HG02943 (cell line): Measurements from ENCODE around the gene DRAM2.

Source experiments
- ATAC-seq: cut with Tn5 transposase; IDR thresholded peaks from one replicate; pipeline ENCODE4 v1.9.1; 2021; ENCODE audit warnings: mild to moderate bottlenecking, low read depth, moderate library complexity; ENCODE audit not compliant: unreplicated experiment

Gene DRAM2

GRCh38 chr1:111139956-111140679 lies at the start of gene DRAM2, which contains the start of gene CEPT1:
DRAM2 (minus strand) TSS chr1:111140093; CDS start chr1:111131554, 8,539 bp downstream.
CEPT1 (plus strand) TSS chr1:111140223; CDS start chr1:111147715, 7,492 bp downstream.
- ATAC-seq: peak; percentile 63

DNA sequence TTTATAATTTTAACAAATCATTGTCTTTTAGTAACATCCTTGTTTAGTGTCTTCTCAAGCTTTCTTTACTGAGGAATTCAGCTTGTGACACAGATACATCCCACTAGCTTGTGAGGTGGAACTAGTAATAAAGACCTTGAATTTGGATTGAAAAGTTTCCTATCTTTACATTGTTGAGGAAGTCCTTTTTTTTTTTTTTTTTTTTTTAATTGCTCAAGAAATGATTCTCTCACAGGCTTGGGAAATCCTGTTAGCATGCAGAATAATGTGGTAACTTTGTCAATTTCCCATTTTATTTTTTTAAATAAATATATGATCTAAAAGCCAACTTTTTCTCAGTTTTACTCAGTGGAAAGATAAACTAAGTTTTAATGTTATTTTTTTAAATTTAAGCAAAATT lies 44.8 kb upstream of the DRAM2 start:
- ATAC-seq: no peak

DNA sequence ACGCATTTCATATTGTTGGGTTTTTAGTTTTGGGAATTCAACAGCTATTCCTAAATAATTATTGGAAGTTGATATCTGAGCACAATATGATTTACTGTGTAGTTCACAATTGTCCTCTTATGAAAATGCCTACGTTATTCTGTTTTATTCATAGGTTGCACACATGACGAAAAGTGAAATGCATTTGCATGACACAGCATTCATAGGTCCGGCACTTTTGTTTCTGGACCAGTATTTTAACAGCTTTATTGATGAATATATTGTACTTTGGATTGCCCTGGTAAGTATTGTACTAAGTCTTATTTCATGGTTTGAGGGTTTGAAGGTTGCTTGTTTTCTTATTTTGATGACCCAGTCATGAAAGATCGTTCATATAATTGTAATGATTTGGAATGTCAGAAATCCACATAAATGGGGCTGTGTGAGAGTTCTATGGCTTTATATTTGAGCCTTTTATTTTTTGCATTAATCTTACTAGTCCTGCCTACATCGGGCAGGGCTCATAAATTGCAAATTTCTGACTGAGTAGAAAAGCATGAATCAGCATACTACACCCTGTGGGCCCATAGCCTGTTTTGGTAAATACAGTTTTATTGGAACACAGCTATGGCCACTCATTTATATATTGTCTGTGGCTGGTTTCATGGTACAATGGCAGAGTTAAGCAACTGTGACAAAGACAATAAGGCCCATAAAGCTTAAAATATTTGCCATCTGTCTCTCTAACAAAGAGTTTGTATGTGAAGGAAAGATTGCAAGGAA lies 43.6 kb upstream of the DRAM2 start:
- no peak for ATAC-seq

DNA sequence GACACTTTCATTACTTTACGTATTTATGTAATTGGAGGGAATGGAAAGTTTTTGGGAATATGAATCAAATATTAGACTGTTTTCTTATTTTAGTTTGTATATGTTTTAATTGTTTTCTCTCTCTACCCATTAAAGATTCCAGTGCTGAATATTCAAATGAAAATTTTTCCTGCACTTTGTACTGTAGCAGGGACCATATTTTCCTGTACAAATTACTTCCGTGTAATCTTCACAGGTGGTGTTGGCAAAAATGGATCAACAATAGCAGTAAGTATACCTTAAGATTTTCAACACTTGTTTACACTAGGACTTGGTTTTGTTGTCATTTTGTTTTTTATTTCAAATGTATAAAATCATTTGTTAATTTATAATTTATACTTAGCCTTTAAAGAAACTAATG lies 42.2 kb upstream of the DRAM2 start:
- ATAC-seq: no peak

GRCh38 chr1:111179968-111180533 lies 40.2 kb upstream of the DRAM2 start:
- no peak for ATAC-seq

DNA sequence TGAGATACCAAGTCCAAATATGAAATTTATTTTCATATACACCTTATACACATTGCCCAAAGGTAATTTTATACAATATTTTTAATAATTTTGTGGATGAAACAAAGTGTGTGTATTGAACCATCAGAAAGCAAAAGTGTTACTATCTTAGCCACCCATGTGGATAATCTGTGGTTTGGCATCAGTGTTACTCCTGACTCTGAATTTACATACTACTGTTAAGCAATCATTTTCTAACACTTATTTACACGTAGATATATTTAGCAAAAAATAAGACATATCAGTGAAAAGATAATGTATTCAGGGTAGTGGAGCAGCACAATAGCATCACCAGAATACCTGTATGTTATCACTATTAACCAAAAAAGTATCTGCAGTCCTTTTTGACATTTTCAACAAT lies 36.8 kb upstream of the DRAM2 start:
- no peak for ATAC-seq

GRCh38 chr1:111175349-111175748 lies 35.5 kb upstream of the DRAM2 start:
- no peak for ATAC-seq

GRCh38 chr1:111174070-111174469 lies 34.2 kb upstream of the DRAM2 start:
- ATAC-seq: no peak

GRCh38 chr1:111172463-111172862 lies 32.6 kb upstream of the DRAM2 start:
- ATAC-seq: no peak

GRCh38 chr1:111164151-111164550 lies 24.3 kb upstream of the DRAM2 start:
- ATAC-seq: no peak

DNA sequence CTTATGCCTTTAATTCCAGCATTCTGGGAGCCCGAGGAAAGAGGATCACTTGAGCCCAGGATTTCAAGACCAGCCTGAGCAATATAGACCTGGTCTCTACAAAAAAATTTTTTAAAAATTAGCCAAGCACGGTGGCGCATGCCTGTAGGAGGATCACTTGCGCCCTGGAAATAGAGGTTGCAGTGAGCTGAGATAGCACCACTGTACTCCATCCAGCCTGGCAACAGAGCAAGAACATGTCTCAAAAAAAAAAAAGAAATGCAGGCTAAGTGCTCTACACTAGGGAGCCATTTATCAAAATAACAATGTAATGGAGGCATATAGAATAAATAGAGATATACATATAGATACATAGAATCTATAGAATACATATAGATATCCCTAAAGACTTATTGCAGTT lies 23.5 kb upstream of the DRAM2 start:
- no peak for ATAC-seq

- no peak for ATAC-seq
Observed at GRCh38 chr1:111162488-111162880, 22.6 kb upstream of the DRAM2 start.

GRCh38 chr1:111161843-111162487 lies 22.1 kb upstream of the DRAM2 start:
- ATAC-seq: no peak

GRCh38 chr1:111157431-111157830 lies 17.5 kb upstream of the DRAM2 start:
- no peak for ATAC-seq

GRCh38 chr1:111154021-111154999 lies 14.4 kb upstream of the DRAM2 start:
- ATAC-seq: no peak

- no peak for ATAC-seq
Observed at GRCh38 chr1:111151838-111152237, 11.9 kb upstream of the DRAM2 start.

GRCh38 chr1:111148376-111148881 lies 8.5 kb upstream of the DRAM2 start:
- ATAC-seq: no peak

DNA sequence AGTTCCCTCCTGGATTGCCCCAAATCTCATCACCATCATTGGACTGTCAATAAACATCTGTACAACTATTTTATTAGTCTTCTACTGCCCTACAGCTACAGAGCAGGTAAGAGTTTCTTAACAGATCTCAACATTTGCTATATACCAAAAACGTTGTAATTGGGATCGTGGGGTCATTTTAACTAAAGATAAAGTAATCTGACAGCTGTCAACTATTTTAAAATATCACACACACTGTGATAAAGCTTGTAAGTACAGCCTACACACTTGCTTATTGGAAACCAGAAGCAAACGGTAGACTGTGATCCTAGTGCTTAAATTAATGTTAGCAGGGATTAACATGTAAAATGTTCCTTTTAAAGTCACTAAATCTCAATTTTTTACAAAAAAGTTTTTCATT lies 8.1 kb upstream of the DRAM2 start:
- ATAC-seq: no peak

DNA sequence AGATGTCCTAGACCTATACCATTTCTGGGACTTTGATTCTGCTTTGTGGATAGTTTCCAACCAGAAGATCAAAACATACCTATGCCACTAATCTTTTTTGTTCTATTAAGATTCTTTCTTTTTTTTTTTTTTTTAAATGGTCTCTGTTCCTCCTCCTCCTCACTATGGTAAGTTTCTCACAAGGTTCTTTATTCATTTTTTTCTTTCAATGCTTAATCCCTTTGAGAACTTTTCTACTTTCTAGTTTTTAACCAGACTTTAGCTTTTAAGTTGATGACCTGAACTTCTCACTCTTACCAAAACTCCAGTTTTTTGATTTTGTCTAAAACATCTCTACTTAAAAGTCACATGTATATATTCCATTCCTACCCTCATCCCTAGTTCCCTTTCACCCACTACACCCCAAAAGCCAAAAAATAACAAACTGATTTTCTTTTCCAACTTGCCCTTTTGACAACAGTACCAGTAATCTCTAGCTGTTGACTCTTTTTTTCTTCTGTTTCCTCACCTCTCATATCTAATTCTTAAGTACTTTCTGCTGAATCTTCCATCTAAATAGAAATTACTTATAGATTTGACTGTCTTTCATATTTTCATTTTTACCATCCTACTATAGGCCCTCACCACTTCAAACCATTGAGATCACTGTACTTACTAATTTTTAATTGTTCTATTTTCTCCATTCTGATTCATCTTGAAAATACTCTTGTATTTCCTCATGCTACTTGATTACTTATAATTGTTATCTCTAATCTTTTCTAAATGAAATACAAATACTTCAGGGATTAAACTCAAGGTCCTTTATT lies 6.3 kb upstream of the DRAM2 start:
- no peak for ATAC-seq
